NCI-H187 treated with DMSO at 0.1 percent for 48 hours (cell line): ENCODE measurements around the gene TEAD1.
A peak's percentile ranks its signal among the peaks of the same experiment; 100 is the strongest.

Experiments
- DNase-seq: peaks from one replicate; lab custom pipeline; 2025; lab: John Stamatoyannopoulos, UW

The TEAD1 gene

GRCh38 chr11:12811861-12812260 lies 137.6 kb downstream of the TEAD1 start:
- no peak for DNase-seq

- DNase-seq, result no peak
Observed at GRCh38 chr11:12812849-12813248, 138.6 kb downstream of the TEAD1 start.

GRCh38 chr11:12813371-12814225 lies 139.4 kb downstream of the TEAD1 start:
- DNase-seq, result no peak

- DNase-seq, result no peak
Observed at GRCh38 chr11:12815129-12815480, 140.9 kb downstream of the TEAD1 start.

- DNase-seq, result no peak
Observed at GRCh38 chr11:12815931-12816494, 141.8 kb downstream of the TEAD1 start.

- DNase-seq, result no peak
Observed at GRCh38 chr11:12817681-12818332, 143.6 kb downstream of the TEAD1 start.

- DNase-seq, result no peak
Observed at GRCh38 chr11:12818333-12819015, 144.3 kb downstream of the TEAD1 start.

- no peak for DNase-seq
Observed at GRCh38 chr11:12822392-12823022, 148.3 kb downstream of the TEAD1 start.

- DNase-seq, result no peak
Observed at GRCh38 chr11:12824281-12825041, 150.2 kb downstream of the TEAD1 start.

- no peak for DNase-seq
Observed at GRCh38 chr11:12826441-12826840, 152.2 kb downstream of the TEAD1 start.

- no peak for DNase-seq
Observed at GRCh38 chr11:12827369-12827768, 153.1 kb downstream of the TEAD1 start.

- DNase-seq, result peak; percentile 71
Observed at GRCh38 chr11:12827929-12828812, 153.9 kb downstream of the TEAD1 start.

- DNase-seq, result no peak
Observed at GRCh38 chr11:12829131-12829530, 154.9 kb downstream of the TEAD1 start.

GRCh38 chr11:12829540-12830314 lies 155.5 kb downstream of the TEAD1 start:
- DNase-seq, result no peak

- DNase-seq, result no peak
Observed at GRCh38 chr11:12831471-12832202, 157.4 kb downstream of the TEAD1 start.

- no peak for DNase-seq
Observed at GRCh38 chr11:12832480-12833224, 158.4 kb downstream of the TEAD1 start.

GRCh38 chr11:12834166-12834565 lies 159.9 kb downstream of the TEAD1 start:
- no peak for DNase-seq

- no peak for DNase-seq
Observed at GRCh38 chr11:12834630-12835029, 160.4 kb downstream of the TEAD1 start.
